HG03103 (cell line): ENCODE data around the gene RNF217.
"Not testable (repeated sequence)": the region's sequence is repeated elsewhere in the genome, so short reads cannot be mapped to it uniquely, and the experiment has no call there.

Experiments
- ATAC-seq: cut with Tn5 transposase; IDR thresholded peaks from one replicate; pipeline ENCODE4 v1.9.1; 2021; ENCODE audit warnings: low read depth; ENCODE audit not compliant: unreplicated experiment

The RNF217 gene

DNA sequence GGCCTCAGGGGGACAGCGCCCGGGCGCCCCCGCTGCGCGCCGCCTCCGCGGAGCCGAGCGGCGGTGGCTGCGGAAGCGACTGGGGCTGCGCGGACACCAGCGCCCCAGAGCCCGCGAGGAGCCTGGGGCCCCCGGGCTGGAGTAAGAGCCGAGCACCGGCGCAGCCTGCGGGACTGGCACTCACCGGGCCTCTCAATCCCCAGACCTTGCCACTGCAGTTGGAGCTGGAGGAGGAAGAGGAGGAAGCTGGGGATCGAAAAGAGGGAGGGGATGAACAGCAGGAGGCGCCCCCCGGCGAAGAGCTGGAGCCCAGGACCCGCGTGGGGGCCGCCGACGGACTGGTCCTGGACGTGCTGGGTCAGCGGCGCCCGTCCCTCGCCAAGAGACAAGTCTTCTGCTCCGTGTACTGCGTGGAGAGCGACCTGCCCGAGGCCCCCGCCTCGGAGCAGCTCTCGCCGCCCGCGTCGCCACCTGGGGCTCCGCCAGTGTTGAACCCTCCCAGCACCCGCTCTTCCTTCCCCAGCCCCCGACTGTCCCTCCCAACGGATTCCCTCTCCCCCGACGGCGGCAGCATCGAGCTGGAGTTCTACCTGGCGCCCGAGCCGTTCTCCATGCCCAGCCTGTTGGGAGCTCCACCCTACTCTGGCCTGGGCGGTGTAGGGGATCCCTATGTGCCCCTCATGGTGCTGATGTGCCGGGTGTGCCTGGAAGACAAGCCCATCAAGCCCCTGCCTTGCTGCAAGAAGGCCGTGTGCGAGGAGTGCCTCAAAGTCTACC lies 590 bp downstream of the RNF217 start:
- ATAC-seq: no peak

DNA sequence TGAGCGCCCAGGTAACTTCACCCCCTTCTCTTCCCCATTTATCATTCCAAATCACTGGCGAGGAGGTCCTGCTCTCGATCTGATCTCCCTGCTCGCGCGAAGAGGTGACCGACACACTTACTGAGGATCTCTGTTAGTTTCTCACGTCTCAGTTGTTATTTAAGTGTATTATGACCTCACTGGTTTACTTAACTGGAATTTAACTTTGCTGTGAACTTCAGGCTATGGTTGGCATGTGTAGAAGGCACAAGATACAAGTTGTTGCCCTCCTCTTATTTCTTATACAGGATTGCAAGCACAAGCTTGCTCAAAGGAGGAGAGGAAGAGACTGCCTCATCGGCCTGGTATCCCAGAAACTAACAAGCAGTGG lies 1.2 kb downstream of the RNF217 start:
- no peak for ATAC-seq

DNA sequence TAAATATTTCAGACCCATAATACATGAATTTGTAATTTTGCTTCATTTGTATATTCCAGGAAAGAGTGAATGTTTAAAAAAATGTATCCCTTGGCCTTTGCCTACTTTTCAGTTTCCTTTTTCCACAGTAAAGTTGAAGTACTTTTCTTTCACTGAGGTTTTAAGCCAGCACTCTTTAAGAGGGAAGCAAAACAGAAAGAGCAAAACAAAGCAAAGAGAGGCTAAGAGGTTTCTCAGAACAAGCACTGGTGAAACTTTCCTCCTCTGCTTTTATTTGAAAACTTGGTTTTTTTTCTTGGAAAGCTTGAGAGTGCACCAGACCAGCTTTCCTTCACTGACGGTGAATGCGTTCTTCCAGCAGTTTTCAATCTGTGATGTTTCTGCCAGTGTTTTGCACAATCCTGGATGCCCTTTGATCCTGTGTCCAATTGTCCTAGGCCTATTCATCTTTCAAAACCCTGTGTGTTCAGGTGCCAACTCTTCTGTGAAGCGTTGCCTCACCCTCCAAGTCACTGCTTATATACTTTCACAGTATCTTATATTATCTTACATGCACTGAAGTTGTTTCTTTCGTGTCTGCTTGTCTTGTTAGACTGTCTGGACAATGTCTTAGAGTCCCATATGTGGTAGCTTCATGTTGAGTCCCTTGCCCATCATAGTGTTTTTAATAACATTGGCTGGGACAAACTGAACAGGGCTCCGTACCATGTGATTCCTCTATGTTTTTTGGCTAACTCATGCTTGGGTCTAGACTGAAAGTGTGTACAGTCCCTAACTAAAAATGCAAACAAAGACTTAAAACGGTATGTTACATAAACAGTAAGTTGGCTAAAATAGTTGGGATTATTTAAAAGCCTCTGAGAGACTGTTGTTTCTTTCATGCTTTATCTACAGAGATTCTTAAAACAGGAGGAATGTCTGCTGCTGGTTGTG lies 1.9 kb downstream of the RNF217 start:
- ATAC-seq: no peak

GRCh38 chr6:124964764-124965105 lies 2.5 kb downstream of the RNF217 start:
- no peak for ATAC-seq

GRCh38 chr6:124965424-124965850 lies 3.2 kb downstream of the RNF217 start:
- ATAC-seq: not testable (repeated sequence)

GRCh38 chr6:124967444-124967843 lies 5.2 kb downstream of the RNF217 start:
- no peak for ATAC-seq

GRCh38 chr6:124968401-124968800 lies 6.2 kb downstream of the RNF217 start:
- no peak for ATAC-seq

- no peak for ATAC-seq
Observed at GRCh38 chr6:124970243-124970642, 8.0 kb downstream of the RNF217 start.

DNA sequence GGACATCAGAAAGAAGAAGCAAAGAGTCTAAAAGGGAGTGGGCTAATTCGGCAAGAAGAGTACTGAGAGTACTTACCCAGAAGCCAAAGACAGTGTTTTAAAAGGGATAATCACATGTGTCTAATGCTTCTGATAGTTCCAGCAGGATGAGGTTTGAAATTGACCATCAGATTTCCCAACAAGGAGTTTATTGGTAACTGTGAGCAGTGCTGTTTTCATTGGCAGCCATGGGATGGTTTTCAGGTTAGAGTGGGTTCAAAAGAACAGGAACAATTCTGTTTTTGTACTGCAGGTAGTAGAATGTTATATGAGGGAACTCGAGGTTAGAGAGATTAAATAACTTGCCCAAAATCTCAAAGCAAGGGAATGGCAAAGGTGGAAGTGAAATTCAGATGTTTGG lies 8.5 kb downstream of the RNF217 start:
- no peak for ATAC-seq

GRCh38 chr6:124973780-124974179 lies 11.5 kb downstream of the RNF217 start:
- no peak for ATAC-seq

DNA sequence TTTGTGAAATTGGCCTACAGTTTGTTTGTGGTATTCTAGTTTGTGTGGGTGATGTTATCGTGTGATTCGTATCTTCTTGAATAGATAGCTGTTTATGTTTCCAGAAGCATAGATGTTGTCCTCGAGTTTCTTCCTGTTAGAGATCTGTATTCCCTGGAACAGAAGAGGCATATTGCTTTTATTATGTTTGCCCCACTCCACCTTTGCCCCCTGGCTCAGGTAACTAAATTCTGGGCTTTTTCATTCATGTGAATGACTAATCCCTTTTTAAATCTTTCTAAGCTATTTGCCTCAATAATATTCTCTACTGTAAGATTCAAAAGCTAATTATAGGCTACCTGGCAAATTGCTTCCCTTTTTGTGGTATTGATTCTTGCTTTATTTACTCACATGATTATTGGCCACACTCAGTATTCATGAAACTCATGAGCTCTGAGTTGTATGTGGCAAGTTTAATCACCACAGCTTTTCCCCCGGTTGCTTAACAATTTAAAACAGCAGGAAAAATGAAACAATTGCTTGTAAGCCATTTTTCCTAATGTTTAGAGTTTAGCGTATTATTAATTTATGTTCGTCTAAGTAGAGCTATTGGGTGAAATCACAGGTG lies 12.6 kb downstream of the RNF217 start:
- ATAC-seq: no peak

DNA sequence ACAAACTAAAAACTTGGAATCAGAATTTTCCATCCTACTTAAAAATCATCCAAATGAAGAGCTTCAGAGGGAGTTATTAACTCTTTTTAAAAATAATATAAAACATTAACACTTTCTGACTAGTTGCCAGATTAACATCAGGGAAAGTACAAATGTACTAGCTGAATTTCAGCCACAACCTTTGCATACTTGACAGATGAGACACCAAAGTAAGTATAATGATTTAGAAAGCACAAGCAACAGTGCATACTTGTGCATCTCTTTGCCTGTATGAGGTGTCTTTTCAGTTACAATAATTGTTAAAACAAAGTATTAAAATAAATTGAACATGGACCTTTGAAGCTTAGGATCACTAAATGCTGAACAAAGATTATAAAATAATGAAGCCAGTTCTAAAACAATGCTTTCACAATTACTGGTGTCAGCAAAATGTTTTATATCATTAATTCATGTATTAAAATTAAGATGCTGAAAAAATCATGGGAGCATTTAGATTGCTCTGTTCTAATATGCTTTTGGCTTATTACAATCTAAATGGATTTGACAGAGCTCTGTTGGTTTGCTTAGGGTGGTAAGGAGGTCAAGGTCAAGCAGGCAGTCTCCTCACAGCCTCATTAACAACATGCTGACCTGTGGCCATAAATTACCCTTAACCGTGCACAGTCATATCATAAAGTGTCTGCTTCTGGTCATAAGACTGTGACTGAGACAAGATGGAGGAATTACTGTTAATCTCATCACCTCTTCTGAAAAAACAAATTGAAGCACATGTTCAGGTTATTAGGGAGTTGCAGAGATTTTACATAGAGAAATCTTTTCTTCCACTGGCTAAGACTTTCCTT lies 15.1 kb downstream of the RNF217 start:
- no peak for ATAC-seq

DNA sequence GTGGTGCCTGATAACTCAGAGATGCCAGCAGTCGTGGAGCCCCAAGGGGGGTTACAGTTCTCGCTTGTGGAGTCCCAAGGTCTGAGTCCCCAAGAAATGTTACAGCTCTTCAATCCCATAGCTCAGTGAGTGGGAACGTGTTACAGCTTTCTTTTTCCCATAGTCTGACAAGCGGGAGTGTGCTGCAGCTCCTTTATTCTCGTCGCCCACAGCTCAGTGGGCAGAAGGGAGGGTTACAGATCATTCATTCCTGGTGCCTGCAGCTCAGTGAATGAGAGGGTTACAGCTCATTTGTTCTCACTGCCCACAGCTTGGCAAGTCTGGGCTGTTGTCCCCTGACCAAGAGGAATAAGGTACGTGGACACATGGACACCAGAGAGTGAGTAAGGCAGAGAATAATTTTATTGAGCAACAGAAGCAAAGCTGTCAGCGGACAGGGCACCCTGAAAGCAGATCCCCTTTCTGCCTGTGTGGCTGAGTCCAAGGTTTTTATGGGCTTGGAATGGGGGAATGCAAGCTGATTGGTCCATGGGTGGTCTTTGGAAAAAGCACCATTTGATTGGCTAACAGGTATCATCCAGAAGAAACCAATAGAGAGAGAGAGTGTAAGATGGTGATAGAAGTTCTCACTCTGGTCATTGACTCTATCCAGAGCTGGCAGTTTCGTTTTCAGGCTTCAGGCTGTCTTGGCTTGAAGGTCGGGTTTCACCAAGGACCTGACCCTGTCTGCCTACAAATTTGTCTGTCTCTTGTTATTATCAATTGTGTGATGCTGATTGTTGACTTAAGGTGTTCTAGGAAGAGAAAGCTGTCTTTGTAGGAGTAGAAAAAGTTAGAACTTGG lies 16.4 kb downstream of the RNF217 start:
- no peak for ATAC-seq

- ATAC-seq: no peak
Observed at GRCh38 chr6:124979294-124979678, 17.0 kb downstream of the RNF217 start.

- no peak for ATAC-seq
Observed at GRCh38 chr6:124982669-124983068, 20.4 kb downstream of the RNF217 start.

DNA sequence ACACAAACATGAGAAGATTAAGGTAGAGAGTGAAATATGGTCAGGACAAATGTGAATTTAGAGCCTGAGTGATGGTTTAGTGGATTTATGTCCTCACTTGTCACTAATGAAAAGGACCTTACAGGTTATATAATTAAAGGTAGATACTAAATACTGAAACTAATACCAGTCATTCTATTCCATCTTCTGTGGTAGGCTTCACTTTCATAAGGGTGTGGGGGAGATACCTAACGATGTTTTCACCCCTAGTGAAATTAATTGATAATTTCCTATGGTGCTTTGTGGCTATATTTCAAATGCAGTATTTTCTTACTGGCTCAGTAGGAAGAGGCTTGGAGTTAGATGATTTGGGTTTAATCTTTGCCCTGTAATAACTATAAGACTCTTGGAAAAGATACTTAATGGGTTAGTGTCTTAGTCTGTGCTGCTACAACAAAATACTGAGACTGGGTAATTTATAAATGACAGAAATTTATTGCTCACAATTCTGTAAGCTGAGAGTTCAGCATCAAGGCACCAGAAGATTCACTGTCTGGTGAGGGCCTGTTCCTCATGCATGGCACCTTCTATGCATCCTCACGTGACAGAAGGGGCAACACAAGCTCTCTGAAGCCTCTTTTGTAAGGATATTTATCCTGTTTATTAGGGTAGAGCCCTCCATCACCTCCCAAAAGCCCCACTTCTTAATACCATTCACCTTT lies 21.3 kb downstream of the RNF217 start:
- ATAC-seq: no peak

DNA sequence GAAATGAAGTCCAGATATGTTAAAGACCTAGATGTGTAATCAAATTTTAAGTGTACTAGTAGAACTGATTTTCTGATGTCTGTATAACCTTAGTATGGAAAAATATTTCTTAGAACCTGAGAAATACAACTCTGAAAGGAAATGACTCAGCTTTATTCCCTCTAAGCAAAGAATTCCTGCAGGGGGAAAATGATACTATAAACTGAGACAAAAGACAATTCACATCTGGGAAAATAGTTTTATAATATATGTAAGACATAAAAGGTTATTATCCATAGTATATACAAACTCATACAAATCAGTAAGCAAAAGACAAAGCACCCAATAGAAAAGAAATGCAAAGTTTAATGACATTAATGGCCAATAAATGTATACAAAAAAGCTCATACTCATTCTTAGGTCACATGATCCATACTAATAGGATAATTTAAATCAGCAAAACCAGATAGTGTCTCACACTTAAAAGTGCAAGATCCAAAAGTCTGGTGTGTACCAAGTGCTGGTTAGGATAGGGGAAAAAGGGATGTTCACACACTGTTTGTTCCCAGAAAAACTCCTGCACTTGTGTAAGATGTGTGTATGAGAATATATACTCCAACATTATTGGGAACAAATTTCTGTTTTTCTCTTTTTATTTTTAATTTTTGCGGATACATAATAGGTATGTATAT lies 22.6 kb downstream of the RNF217 start:
- no peak for ATAC-seq

- ATAC-seq: no peak
Observed at GRCh38 chr6:124986164-124986563, 23.9 kb downstream of the RNF217 start.

- ATAC-seq: no peak
Observed at GRCh38 chr6:124987291-124987690, 25.1 kb downstream of the RNF217 start.
